DMS114 treated with DMSO at 0.1 percent for 48 hours (cell line): ENCODE results near the gene SERINC3.

Experiments
- DNase-seq: peaks from one replicate; lab custom pipeline; 2025; ENCODE audit not compliant: unreplicated experiment; lab: John Stamatoyannopoulos, UW

The SERINC3 gene

GRCh38 chr20:44533928-44534327 lies 12.1 kb upstream of the SERINC3 start:
- DNase-seq, result no peak

- DNase-seq, result no peak
These were observed 11.1 kb upstream of the SERINC3 start for GRCh38 chr20:44532981-44533331.

- no peak for DNase-seq
These were observed 10.6 kb upstream of the SERINC3 start for GRCh38 chr20:44532259-44532980.

- DNase-seq, result no peak
These were observed 6.4 kb upstream of the SERINC3 start for GRCh38 chr20:44528309-44528708.

- DNase-seq, result no peak
These were observed 5.9 kb upstream of the SERINC3 start for GRCh38 chr20:44527716-44528199.

GRCh38 chr20:44526129-44526528 lies 4.3 kb upstream of the SERINC3 start:
- no peak for DNase-seq

GRCh38 chr20:44523746-44524145 lies 1.9 kb upstream of the SERINC3 start:
- no peak for DNase-seq

- DNase-seq, result no peak
These were observed 971 bp upstream of the SERINC3 start for GRCh38 chr20:44522841-44523240.

- DNase-seq, result no peak
These were observed 989 bp downstream of the SERINC3 start for GRCh38 chr20:44520881-44521280.

GRCh38 chr20:44518248-44518647 lies 3.6 kb downstream of the SERINC3 start:
- DNase-seq, result no peak

GRCh38 chr20:44517454-44517853 lies 4.4 kb downstream of the SERINC3 start:
- DNase-seq, result no peak

- no peak for DNase-seq
These were observed 5.4 kb downstream of the SERINC3 start for GRCh38 chr20:44516491-44516890.

- DNase-seq, result no peak
These were observed 8.0 kb downstream of the SERINC3 start for GRCh38 chr20:44513871-44514270.

GRCh38 chr20:44509762-44510161 lies 12.1 kb downstream of the SERINC3 start:
- DNase-seq, result no peak

GRCh38 chr20:44504402-44505307 lies 17.2 kb downstream of the SERINC3 start:
- DNase-seq, result no peak

- no peak for DNase-seq
These were observed 18.9 kb downstream of the SERINC3 start for GRCh38 chr20:44502968-44503367.

- DNase-seq, result no peak
These were observed 20.4 kb downstream of the SERINC3 start for GRCh38 chr20:44501448-44501847.

- DNase-seq, result no peak
These were observed 21.6 kb downstream of the SERINC3 start for GRCh38 chr20:44500221-44500620.

- DNase-seq, result no peak
These were observed 24.1 kb downstream of the SERINC3 start for GRCh38 chr20:44497761-44498160.

GRCh38 chr20:44496976-44497375 lies 24.9 kb downstream of the SERINC3 start:
- DNase-seq, result no peak

GRCh38 chr20:44495802-44496481 lies 25.9 kb downstream of the SERINC3 start:
- DNase-seq, result no peak

- DNase-seq, result no peak
These were observed 26.6 kb downstream of the SERINC3 start for GRCh38 chr20:44495257-44495656.
